ENCODE measurements around the gene FCER1G. TPM values are rescaled to one million over a fixed set of nuclear protein-coding genes. Genes with fewer than 3 reads are reported as not detected.

The FCER1G gene
- polyA plus RNA-seq (ENCODE audit: insufficient read length in 3 of 3), result 10 to 100 TPM in 2 of 3 donors, 1 to 10 TPM in 1; 9.8 to 13.9 (median 10.2) TPM
- long read RNA-seq, donor 1, partial matches to known transcripts, result 0 of 3 reads
- long read RNA-seq, donor 1, other reads (novel, unspliced or antisense), result 0 of 3 reads
- long read RNA-seq, donor 2, transcript FCER1G-201 (5 exons, 591 nt), result major isoform, 12 of 12 reads
- long read RNA-seq, donor 2, partial matches to known transcripts, result 0 of 12 reads
- long read RNA-seq, donor 2, other reads (novel, unspliced or antisense), result 0 of 12 reads
- long read RNA-seq, donor 3, transcript FCER1G-201 (5 exons, 591 nt), result major isoform, 5 of 5 reads
- long read RNA-seq, donor 3, partial matches to known transcripts, result 0 of 5 reads
- long read RNA-seq, donor 3, other reads (novel, unspliced or antisense), result 0 of 5 reads
- long read RNA-seq, donor 4, transcript FCER1G-201 (5 exons, 591 nt), result major isoform, 10 of 10 reads
- long read RNA-seq, donor 4, partial matches to known transcripts, result 0 of 10 reads
- long read RNA-seq, donor 4, other reads (novel, unspliced or antisense), result 0 of 10 reads
- long read RNA-seq, donor 5, partial matches to known transcripts, result 0 of 4 reads
- long read RNA-seq, donor 5, other reads (novel, unspliced or antisense), result 0 of 4 reads
- long read RNA-seq, donor 6, partial matches to known transcripts, result 0 of 3 reads
- long read RNA-seq, donor 6, other reads (novel, unspliced or antisense), result 0 of 3 reads
- long read RNA-seq, donor 7, transcript FCER1G-201 (5 exons, 591 nt), result major isoform, 5 of 6 reads
- long read RNA-seq, donor 7, partial matches to known transcripts, result 0 of 6 reads
- long read RNA-seq, donor 7, other reads (novel, unspliced or antisense), result 0 of 6 reads
- long read RNA-seq, donor 8, transcript FCER1G-201 (5 exons, 591 nt), result major isoform, 5 of 5 reads
- long read RNA-seq, donor 8, partial matches to known transcripts, result 0 of 5 reads
- long read RNA-seq, donor 8, other reads (novel, unspliced or antisense), result 0 of 5 reads
- long read RNA-seq, donor 9, transcript FCER1G-201 (5 exons, 591 nt), result major isoform, 7 of 8 reads
- long read RNA-seq, donor 9, partial matches to known transcripts, result 0 of 8 reads
- long read RNA-seq, donor 9, other reads (novel, unspliced or antisense), result 0 of 8 reads
- long read RNA-seq, donor 10, transcript FCER1G-201 (5 exons, 591 nt), result major isoform, 9 of 9 reads
- long read RNA-seq, donor 10, partial matches to known transcripts, result 0 of 9 reads
- long read RNA-seq, donor 10, other reads (novel, unspliced or antisense), result 0 of 9 reads
- long read RNA-seq, donor 11, transcript FCER1G-201 (5 exons, 591 nt), result major isoform, 7 of 7 reads
- long read RNA-seq, donor 11, partial matches to known transcripts, result 0 of 7 reads
- long read RNA-seq, donor 11, other reads (novel, unspliced or antisense), result 0 of 7 reads
- long read RNA-seq, donor 12, transcript FCER1G-201 (5 exons, 591 nt), result major isoform, 5 of 5 reads
- long read RNA-seq, donor 12, partial matches to known transcripts, result 0 of 5 reads
- long read RNA-seq, donor 12, other reads (novel, unspliced or antisense), result 0 of 5 reads
- long read RNA-seq, donor 13, transcript FCER1G-201 (5 exons, 591 nt), result major isoform, 7 of 7 reads
- long read RNA-seq, donor 13, partial matches to known transcripts, result 0 of 7 reads
- long read RNA-seq, donor 13, other reads (novel, unspliced or antisense), result 0 of 7 reads
- long read RNA-seq, donor 14, result 0 reads
- long read RNA-seq, donor 15, transcript FCER1G-201 (5 exons, 591 nt), result major isoform, 12 of 17 reads
- long read RNA-seq, donor 15, partial matches to known transcripts, result 0 of 17 reads
- long read RNA-seq, donor 15, other reads (novel, unspliced or antisense), result 5 of 17 reads
- long read RNA-seq, donor 16, partial matches to known transcripts, result 0 of 2 reads
- long read RNA-seq, donor 16, other reads (novel, unspliced or antisense), result 0 of 2 reads

DNA sequence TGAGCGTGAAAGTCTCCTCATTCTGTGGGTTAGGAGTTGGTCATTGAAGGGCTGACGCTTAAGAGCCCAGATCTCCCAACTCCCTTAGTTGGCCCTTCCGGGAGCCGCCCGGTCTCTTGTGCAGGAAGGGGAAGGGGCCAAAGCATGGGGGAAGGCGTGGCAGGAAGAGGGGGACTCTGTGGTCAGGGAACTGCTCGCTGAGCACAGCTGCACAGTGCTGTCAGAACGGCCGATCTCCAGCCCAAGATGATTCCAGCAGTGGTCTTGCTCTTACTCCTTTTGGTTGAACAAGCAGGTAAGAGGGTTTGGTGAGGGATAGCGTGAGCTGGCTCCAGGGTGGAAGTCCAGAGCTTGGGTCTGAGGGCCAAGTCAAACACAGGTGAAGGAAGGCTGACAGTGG is at the start of gene FCER1G:
Gene FCER1G (plus strand): TSS at position 220 of the 400 bp plus-strand sequence. CDS start 27 bp downstream, at position 247.
- DNase-seq, result no peak

DNA sequence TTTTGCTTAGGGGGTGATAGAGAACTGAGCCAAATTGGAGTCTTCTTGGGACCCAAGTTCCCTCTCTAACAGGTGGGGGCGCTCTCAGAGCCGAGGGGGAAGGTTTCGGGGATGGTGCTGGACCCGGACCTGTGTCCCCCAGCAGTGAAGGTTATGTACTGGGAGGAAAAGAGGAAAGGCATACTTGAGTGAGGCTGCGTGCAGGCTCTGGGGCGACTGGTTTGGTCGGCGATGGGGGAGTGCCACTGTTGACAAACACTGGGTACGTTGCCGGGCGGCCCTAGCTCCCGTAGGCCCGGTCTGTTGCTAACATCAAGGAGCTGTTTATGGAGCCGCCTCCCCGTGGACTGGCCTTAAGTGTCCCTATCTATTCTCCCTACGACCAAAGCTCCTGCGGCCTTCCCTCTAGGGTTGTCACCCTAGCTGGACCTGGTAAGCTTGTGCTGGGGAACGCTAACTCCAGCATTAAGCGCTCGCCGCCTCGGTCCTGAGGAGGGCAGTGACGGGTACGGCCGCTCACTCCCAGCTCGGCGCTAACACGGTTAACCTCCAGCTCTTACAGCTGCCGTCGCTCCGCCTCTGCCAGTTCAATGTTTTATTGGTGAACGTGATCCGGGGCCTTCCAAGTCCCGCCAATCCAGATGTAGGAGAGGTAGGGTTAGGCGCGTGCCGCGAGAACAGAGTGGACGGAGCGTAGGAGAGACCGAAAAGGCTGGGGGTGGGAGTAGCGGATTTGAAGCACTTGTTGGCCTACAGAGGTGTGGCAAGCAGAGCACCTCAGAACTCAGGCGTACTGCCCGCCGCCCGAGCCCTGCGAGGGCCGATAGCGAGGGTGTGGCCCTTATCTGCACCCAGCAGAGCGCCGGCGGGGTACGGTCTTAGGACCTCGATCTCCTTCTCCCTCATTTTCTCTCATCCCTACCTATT is 49.1 kb upstream of the FCER1G start, which contains the start of gene PPOX:
Gene PPOX (plus strand): TSS at position 685 of the 927 bp plus-strand sequence. CDS start 422 bp downstream, outside the sequence.
- DNase-seq, result peak; percentile 98

DNA sequence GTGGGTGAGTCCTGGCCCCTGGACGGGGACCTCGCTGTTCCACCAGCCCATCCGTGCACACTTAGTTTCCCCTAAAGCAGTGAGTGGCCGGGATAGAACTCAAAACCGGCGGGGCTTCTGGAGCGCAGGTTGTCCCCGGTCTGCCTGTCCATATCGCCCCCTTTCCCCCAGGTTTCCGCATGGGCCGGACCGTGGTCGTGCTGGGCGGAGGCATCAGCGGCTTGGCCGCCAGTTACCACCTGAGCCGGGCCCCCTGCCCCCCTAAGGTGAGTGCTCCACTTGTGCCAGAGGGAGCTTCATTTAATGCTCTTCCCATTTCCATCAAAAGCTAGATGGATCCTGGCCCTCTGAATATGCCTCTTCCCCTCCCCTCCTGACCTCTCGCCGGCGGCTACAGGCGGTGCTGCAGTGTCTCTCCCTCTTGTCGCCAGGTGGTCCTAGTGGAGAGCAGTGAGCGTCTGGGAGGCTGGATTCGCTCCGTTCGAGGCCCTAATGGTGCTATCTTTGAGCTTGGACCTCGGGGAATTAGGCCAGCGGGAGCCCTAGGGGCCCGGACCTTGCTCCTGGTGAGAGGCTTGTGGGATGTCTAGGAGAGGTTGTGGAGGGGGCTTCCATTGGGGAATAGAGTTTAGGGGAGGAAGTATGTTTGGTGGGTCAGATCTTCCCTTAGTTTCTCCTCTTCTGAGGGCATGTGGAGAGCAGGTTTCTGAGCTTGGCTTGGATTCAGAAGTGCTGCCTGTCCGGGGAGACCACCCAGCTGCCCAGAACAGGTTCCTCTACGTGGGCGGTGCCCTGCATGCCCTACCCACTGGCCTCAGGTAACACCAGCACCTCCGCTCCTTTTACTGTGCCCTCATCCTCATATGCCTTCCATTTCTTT is 48.2 kb upstream of the FCER1G start:
- no peak for DNase-seq

DNA sequence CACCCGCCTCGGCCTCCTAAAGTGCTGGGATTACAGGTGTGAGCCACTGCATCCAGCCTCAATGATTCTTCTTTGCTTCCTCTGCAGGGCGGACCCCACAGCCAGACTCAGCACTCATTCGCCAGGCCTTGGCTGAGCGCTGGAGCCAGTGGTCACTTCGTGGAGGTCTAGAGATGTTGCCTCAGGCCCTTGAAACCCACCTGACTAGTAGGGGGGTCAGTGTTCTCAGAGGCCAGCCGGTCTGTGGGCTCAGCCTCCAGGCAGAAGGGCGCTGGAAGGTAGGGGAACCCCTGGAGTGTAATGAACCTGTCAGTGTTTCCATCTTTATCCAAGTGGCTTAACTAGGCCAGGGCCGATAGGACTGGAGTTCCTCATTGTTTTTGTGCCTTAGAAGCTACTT is 46.2 kb upstream of the FCER1G start:
- DNase-seq, result no peak

DNA sequence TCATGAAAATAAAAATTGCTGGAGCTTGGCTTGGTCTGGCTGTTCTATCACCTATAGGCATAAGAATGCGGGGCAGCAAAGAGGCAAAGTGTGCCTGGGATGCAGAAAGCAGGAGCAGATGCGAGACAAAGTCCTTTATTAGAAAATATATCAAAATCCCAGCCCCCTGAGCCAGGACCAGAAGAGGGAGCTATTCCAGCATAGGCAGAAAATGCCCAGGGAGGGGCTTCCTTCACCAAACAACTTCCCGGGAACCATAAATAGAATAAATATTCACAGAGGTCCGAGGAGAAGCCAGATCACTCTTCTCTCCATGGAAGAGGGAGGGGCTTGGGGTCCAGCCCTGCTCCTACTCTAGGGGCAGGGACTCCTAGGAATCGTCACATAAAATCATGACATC is 43.9 kb upstream of the FCER1G start:
- DNase-seq, result no peak

DNA sequence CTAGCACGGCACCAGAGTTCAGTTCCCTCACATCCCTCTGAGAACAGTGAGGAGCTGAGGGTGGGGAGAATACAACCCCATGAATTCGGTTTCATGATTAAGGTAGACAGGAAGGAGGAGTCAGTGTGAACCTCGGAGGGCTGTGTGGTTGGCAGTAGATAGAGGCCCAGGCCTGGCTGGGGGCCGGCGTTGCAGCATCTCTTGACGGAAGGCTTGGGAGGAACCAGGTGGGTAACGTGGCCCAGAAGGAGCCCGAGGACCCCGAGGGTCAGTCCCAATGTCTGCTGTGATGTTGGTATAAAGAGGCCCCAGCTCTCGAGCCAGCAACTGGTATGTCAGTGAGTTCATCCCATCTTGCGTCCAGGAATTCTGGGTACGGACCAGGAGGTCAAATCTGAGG is 43.4 kb upstream of the FCER1G start:
- DNase-seq, result no peak

DNA sequence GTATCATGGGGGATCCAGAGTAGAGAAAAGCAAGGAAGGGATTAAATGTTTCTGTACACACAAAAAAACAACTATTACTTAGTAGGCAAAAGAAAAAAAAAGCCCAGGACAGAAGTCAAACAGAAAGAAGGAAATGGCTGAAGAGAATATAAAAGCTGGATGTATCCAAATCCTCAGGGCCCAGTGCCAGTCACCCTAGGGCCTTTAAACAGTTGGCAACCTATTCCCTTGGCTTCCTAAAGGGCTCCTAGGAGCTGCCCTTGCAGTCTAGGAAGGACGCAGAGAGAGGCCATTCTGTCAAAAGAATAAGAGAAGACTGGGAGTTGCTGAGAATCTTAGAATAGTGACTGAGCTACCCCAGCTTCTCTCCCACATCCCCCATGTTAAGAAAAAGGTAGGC is 42.7 kb upstream of the FCER1G start:
- no peak for DNase-seq

DNA sequence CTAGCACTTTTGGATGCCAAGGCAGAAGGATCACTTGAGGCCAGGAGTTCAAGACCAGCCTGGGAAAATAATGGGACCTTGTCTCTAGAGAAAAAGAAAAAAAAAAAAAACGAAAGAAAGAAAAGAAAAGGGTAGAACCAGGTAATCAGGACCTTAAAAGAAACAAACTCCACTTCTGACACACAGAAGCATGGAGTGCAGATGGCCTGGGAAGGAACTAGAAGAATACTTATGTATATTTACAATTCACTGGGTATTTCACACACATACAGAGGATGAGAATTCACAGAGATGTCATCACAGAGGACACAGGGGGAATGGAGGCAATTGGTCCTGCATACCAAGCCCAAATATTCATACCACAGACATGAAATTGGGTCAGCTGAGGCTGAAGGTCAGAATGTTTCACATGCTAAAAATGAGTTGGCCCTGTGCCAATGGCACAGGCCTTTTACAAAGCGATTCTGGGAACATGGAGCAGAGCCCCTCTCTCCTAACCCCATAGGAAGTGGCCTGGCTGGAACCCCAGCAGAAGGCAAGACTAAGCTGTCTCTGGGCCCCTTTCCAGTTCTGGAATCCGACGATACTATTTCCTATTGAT is 42.2 kb upstream of the FCER1G start:
- no peak for DNase-seq

DNA sequence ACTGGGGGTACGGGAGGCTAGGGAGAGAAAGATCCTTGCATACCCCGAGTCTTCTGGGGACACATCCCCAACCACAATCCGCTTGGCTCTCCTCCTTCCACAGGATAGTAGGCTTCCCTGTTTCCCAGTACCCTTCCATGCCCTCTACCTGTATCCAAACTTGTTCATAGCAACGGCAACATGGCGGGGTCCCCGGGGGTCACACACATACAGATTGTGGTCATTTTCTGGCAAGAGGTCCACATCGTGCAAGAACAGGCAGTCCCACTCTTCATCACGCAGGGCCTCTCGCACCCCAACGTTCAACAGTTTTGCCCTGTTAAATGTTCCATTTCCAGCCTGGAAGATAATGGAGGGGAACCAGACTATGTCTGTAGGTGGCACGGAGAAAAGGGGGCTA is 41.4 kb upstream of the FCER1G start:
- no peak for DNase-seq

DNA sequence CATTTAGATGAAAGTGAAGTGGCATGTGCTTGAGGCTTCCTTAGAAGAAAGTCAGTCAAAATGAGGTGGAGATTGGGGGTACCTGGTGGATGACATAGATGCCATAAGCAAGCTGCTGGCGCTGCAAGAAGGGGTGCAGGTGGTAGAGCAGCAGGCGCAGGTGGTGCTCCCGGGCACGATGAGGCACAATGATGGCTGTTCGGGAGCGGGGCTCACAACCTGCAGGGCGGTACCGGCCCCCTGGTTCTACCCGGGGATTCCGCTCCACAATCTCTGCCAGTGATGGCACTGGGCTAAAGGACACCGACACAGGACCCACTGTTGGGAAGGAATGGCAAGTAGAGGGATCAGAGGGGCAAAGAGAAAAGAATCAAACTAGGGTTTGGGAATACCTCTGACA is 40.2 kb upstream of the FCER1G start:
- DNase-seq, result no peak

DNA sequence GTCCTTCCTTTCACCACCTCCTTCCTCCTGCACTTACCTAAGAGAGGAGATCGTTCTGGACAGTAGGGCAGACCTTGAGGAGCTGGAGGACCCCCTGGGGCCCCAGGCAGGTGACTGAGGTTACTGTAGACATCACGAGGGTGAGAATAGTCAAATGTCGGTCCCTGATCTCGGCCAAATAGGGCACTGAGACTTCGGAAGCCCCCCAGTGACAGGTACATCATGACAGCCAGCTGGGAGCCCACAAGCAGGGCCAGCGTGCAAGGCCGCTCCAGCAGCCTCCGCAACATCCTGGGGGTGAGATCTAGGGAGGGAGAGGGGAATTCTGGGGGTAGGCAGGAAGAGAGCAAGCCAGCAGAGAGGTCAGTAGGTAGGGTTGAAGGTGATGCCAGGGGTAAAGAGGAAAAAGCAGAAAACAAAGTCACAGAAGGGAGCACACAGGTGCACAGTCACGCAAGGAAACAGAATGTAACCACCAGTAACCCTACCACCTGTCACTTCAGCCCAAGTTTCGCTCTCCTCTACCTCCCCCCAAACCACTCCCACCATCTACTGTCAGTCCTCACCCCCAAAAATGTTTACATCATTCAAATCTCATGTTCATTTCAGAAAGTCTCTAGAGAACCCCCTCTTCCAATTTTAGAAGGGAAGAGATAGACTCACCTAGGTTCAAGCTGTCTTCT is 39.2 kb upstream of the FCER1G start:
- no peak for DNase-seq

DNA sequence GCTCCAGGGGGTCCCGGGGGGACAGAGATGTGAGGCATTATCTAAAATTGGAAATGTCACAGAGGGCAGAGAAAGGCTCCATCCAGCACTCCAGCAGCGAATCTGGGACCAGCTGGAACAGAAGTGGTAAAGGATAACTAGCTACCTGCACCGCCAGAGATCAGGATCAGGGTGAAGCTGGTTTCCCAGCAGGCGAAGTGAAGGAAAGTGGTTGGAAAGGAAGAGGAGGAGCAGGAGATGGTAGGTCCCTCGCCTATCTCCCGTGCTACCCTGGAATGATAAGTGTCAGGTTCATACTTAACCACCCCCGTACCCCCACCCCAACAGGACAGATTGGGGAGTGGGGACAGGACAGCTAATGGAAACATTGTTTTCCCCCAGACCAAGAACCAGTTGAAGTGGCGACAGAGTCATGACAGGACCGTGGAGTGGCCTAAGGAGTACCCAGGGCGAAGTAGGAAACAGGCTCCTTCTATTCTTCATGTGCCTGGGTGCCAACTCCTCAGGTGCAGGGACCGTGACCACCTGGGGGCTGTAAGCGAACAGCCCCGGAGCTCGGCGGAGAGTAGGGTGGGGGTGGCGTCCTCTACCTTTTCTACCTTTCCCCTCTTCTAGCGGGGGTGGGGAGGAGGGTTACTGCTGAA is 38.5 kb upstream of the FCER1G start:
- DNase-seq, result no peak

DNA sequence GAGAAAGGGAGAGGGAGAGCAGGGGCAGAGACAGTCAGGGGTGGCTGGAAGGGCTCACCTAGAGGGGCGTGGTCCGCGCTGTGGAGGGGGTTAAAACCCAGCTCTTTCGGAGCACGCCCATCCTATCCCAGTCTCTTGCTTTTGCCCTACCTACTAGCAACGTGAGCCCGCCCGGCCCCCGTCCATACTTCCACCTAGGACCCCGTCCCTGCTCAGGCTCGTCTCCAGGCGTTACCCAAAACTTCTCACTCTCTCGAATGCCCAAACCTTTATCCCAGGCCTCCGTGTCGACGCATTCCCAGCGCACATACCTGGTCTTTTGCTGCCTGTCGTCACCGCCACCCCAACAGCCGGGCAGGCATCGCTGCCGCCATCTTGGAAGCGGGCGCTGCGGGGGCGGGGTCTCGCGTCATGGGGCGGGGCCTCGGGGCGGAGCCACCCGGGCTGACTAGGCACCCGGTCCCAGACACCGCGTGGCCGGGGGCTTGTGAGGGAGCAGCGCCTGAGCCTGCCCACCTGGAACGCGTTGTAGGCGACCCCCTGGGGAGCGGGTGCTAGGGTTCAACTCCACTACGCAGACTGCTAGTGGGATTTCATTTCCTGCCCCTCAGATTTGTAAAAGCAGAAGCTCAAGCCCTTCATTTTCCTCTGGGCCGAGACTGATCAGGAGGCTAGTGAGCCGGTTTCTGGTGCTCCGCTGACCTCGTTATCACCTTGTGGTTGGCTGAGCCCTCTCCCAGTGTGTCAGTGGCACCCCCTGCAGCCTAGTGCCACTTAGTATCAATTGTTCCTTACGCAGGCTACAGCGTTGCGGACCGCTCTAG is 37.8 kb upstream of the FCER1G start, which contains the start of gene B4GALT3:
Gene B4GALT3 (minus strand): TSS at position 396 of the 824 bp plus-strand sequence. CDS start 1,447 bp downstream, outside the sequence.
- DNase-seq, result peak; percentile 88

DNA sequence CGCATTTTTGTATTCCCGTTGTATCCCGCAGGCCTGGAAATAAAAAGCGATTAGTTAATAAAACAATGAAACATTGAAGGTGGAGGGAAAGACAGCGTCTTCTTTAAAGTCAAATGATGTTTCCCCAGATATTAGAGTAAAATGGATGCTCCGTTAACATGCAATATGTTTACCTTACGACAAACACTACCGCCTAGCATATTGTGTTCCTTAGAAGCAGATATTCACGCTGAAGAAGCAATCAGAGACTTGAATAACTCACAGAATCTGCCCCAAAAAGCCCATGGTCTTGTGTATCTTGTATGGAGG is 37.2 kb upstream of the FCER1G start:
- DNase-seq, result no peak

DNA sequence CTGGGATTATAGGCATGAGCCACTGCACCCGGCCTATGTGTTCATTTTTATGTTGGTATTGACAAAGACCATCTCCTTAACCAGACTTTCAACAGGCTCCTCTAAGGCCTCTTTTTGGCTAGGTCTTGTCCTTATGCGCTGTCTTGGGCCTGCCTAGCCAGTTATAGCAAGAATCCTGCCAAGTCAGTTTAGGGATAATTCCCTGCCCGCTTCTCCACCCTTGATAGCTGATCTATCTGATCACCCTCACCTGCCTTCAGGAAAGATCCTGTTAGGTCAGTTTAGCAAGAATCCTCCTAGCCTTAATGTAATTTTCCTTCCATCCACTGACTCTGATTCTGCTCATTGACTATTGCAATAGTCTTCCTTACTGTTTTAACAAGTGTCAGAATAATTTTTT is 35.4 kb upstream of the FCER1G start:
- DNase-seq, result no peak

DNA sequence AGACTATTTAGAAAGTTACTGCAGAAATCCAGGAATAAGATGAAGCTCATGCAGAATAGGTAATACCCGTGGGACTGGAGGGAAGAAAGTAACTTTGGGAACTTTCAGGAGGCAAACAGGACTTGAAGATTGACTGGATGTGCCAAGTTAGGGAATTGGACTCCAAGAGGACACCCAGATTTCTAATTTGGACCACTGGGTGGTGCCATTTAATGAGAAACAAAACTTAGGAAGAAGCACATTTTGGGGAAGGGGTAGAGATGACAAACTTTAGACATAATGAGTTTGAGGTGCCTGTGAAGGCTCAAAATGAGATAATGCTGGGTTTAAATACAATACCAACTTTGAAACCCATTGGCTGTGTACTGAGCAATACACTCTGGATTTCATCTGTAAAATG is 34.5 kb upstream of the FCER1G start:
- no peak for DNase-seq
